Measurements from ENCODE around the gene CEP20.

The CEP20 gene

DNA sequence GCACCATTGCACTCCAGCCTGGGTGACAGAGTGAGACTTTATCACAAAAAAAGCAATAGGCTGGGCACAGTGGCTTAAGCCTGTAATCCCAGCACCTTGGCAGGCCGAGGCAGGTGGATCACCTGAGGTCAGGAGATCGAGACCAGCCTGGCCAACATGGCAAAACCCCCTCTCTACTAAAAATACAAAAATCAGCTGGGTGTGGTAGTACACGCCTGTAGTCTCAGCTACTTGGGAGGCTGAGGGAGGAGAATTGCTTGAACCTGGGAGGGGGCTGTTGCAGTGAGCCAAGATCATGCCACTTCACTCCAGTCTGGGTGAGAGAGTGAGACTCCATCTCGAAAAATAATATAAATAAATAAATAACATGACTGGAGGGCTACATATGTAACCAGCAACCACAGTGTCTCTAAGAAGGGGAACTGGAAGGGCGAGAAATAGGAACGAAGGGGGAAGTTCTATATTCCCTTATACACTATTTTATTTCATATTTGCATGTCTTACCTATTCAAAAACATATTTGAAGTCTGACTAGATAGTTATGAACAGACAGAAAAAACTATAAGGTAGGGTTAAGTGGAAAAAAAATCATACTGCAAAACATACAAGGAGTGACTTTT is 57.5 kb downstream of the CEP20 start:
- DNase-seq (ENCODE audit: low spot score), result no peak

DNA sequence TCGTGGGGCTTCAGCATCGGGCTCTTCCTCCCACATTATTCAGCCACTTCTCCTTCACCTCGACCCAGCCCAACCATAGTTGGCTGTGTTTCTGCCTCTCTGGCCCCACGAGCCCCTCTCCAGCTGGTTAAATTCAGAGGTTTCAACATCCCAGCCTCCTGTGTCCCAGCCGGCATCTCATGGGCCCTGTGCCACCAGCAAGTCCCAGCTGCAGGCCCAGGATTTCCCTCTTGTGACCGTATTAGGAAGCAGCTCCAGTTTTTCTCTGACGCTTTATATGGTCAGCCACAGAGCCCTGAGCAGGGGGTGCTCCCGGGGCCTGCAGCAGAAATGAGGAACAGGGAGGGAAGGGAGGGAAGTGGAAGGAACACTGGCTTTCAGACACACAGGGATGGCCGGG is 58.9 kb downstream of the CEP20 start:
- no peak for DNase-seq (ENCODE audit: low spot score)

- DNase-seq (ENCODE audit: low spot score), result no peak
Observed at GRCh38 chr16:15827709-15828343, 60.6 kb downstream of the CEP20 start.

- DNase-seq (ENCODE audit: low spot score), result no peak
Observed at GRCh38 chr16:15827299-15827698, 61.1 kb downstream of the CEP20 start.

- DNase-seq (ENCODE audit: low spot score), result no peak
Observed at GRCh38 chr16:15825750-15826305, 62.6 kb downstream of the CEP20 start.

DNA sequence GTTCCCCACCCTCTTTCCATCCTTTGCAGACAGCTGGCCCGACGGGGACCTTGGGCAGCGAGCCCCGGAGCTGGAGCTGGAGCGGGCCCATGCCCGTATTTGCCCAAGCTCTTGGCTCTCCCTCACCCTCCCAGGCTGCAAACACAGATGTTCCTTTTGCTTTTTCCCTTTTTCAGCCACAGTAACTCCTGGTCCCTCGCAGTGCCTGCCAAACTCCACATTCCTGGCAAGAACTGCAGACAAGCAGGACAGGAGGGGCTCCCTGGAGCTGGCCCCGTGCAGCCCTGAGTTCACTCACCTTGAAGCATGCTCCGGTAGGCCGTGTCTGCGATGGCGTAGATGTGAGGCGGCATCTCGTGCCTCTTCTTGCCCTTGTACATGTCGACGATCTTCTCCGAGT is 65.4 kb downstream of the CEP20 start:
- DNase-seq (ENCODE audit: low spot score), result no peak

- no peak for DNase-seq (ENCODE audit: low spot score)
Observed at GRCh38 chr16:15820837-15821236, 67.6 kb downstream of the CEP20 start.

- DNase-seq (ENCODE audit: low spot score), result no peak
Observed at GRCh38 chr16:15819046-15819445, 69.4 kb downstream of the CEP20 start.

DNA sequence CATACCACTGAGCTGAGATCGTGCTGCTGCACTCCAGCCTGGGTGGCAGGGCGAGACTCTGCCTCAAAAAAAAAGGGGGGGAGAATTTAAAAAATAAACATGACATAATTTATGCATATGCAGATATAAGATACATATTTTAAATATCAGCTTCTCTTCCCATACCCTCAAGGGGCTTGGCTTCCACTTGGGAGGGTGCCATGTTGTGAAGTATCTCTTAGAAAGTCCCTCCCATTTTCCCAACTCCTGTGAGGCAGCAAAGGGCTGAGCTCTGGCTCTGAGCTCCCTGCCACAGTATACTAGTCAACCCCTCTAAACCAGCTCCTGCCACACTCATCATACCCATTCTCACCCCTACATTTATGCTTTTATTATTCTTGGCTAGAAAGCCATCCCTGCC is 71.0 kb downstream of the CEP20 start:
- no peak for DNase-seq (ENCODE audit: low spot score)

DNA sequence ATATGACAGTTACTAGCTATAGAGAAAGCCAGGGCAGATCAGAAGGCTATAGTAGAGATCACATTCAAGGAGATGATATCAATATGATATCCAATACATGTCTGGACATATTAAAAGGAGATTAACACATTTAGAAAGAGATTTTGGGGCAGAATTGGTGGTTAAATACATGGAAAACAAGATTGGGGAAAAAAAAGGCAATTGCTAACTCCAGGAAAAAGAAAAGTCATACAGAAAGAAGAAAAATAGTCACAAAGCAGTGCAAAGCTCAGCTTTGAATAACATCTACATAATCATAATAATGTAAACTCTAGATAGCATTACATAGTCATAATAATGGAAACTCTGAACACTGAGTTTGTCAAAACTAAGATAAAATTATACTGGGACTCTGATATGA is 72.2 kb downstream of the CEP20 start:
- DNase-seq (ENCODE audit: low spot score), result no peak
